Left lung (tissue), 10 donors: ENCODE measurements around the gene XRCC4. TPM values are rescaled to one million over a fixed set of nuclear protein-coding genes. Genes with fewer than 3 reads are reported as not detected.
A peak's percentile ranks its signal among the peaks of the same experiment; 100 is the strongest.

ENCODE experiments used
- ATAC-seq: fragments of 200-7000 bp; cut with Tn5 transposase; one replicate; pipeline ENCODE4 v1.9.1; 2020; ENCODE audit warnings: moderate library complexity
- DNase-seq, 4 donors: peaks; one replicate each; pipeline ENCODE4 v3.0.0-alpha.2; 2013 to 2020
- H3K27ac ChIP-seq, 2 donors: fragments of 200-600 bp; sonication (generic) in 1 of 2; one replicate each; pipeline versions ENCODE4 v1.5.0 to v1.8.0; 2020 to 2021
- H3K27me3 ChIP-seq, 2 donors: fragments of 200-600 bp; sonication (generic) in 1 of 2; one replicate each; pipeline versions ENCODE4 v1.5.0 to v1.8.0; 2020 to 2021
- H3K36me3 ChIP-seq, 2 donors: fragments of 200-600 bp; sonication (generic) in 1 of 2; one replicate each; pipeline versions ENCODE4 v1.5.0 to v1.8.0; 2020 to 2021
- H3K4me1 ChIP-seq, 2 donors: fragments of 200-600 bp; one replicate each; pipeline ENCODE4 v1.8.0; 2021
- H3K4me3 ChIP-seq, 2 donors: fragments of 200-600 bp; sonication (generic) in 1 of 2; one replicate each; pipeline versions ENCODE4 v1.5.0 to v1.8.0; 2020 to 2021; ENCODE audit warnings: mild to moderate bottlenecking in 1 of 2
- H3K9me3 ChIP-seq, 2 donors: fragments of 200-600 bp; sonication (generic) in 1 of 2; one replicate each; pipeline versions ENCODE4 v1.5.0 to v1.8.0; 2020 to 2021
- intact Hi-C, 2 donors: fragments of 100-400 bp; cut with DNase I; formaldehyde crosslinking; loops; one replicate each; pipeline versions ENCODE4 v1.11.2 to v1.14.2; 2022
- polyA plus RNA-seq, 6 donors: library from polyadenylated mRNA; unstranded; fragments of 120-200 nt; gene quantifications; one replicate each; pipeline ENCODE4 v1.2.1, GENCODE V29; 2013; ENCODE audit not compliant: insufficient read length in 6 of 6
- total RNA-seq, 2 donors: library from RNA; stranded (reverse); fragmentation: NEBNext Ultra II Directional; extraction: Animal tissue kit (Norgen Biotek cat#: 25700); gene quantifications; one replicate each; pipeline ENCODE4 v1.2.1, GENCODE V29; 2021
- TF ChIP-seq, protein P1 (sequence below), 2 donors: fragments of 200-600 bp; sonication (generic) in 1 of 2; IDR thresholded peaks; one replicate each; pipeline versions ENCODE4 v1.5.0 to v1.8.0; 2021; ENCODE audit warnings: antibody characterized with exemption in 2 of 2
- donor health status: DM: no; HTN: yes; CAD: no.
- donor health status: DM: no; HTN: no; CAD: no.

The XRCC4 gene
- total and polyA plus RNA-seq, 8 donors = 6.2 to 9.7 (median 8.8) TPM

DNA sequence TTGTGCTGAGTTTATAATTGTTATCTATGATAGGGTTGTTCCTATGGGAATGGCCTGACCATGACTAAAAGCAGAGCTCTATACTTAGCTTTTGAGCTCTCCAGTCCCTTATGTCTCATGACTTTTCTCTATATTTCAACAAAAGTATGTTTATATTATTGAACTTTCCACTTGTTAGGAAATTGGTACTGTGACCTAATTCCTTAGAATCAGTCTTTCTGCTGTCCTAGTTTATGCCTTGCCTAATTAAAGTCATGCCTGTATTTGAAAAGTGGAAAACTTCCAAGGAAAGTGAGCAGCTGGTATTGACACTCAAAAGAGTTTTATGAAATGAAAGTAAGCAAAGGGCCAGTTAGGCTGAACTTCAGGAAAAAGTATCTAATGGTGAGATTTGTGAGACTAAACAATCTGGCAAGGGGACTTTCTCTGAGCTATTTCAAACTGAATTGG lies 68.6 kb downstream of the XRCC4 start:
- ATAC-seq (no peak), DNase-seq (peak in 2 of 4 donors; percentile 11 to 32)
- Histone ChIP-seq H3K4me3 (no peak overlapping the region), H3K4me1 (no peaks in the 10 kb centered on the region), H3K27me3 (no peaks in the 10 kb centered on the region), H3K9me3 (no peaks in the 10 kb centered on the region), H3K27ac (no peak overlapping the region), H3K36me3 (no peaks in the 10 kb centered on the region)
- intact Hi-C loops = no loop called here
- TF ChIP-seq, protein P1, sequence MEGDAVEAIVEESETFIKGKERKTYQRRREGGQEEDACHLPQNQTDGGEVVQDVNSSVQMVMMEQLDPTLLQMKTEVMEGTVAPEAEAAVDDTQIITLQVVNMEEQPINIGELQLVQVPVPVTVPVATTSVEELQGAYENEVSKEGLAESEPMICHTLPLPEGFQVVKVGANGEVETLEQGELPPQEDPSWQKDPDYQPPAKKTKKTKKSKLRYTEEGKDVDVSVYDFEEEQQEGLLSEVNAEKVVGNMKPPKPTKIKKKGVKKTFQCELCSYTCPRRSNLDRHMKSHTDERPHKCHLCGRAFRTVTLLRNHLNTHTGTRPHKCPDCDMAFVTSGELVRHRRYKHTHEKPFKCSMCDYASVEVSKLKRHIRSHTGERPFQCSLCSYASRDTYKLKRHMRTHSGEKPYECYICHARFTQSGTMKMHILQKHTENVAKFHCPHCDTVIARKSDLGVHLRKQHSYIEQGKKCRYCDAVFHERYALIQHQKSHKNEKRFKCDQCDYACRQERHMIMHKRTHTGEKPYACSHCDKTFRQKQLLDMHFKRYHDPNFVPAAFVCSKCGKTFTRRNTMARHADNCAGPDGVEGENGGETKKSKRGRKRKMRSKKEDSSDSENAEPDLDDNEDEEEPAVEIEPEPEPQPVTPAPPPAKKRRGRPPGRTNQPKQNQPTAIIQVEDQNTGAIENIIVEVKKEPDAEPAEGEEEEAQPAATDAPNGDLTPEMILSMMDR (IDR thresholded peaks at IDR 0.05) = no peak

DNA sequence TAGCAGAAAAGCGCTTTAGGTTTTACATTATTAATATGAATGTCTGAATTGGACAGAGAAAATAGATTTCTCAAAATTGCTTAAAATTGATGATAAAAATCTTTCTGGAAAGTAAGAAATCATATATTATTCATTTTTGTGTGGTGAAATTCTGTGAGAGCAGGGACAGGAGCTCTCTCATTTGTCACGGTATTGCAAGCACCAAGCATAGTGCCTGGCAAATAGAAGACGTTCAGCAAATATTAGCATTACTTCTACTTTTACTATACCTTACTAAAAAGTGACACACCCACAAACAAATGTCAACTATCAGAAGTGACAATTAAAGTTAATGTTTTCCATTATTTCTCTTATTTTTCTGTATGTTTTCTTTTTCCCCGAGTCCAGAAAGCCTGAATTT lies 69.1 kb downstream of the XRCC4 start:
- no peak for ATAC-seq
- TF ChIP-seq, protein P1 (IDR thresholded peaks at IDR 0.05) = no peak
- intact Hi-C loops = no loop called here

DNA sequence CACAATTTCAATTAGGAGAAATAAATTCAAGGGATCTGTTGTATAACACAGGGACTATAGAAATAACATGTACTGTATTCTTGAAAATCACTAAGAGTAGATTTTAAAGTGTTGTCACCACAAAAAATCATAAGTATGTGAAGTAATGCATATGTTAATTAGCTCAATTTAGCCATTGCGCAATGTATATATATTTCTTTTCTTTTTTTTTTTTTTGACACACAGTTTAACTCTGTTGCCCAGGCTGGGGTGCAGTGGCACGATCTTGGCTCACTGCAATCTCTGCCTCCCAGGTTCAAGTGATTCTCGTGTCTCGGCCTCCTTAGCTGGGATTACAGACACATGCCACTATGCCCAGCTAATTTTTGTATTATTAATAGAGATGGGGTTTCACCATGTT lies 70.2 kb downstream of the XRCC4 start:
- intact Hi-C loops = no loop called here
- TF ChIP-seq, protein P1 (IDR thresholded peaks at IDR 0.05) = no peak
- H3K9me3 ChIP-seq = no peaks in the 10 kb centered on the region

More for the DNA sequence above, 69.1 kb downstream of the XRCC4 start:
- no peaks in the 10 kb centered on the region for H3K4me1 ChIP-seq
- H3K27me3 ChIP-seq = no peaks in the 10 kb centered on the region
- H3K9me3 ChIP-seq = no peaks in the 10 kb centered on the region
- H3K27ac ChIP-seq = no peak overlapping the region
- H3K4me3 ChIP-seq = no peak overlapping the region
- DNase-seq = no peak
- no peaks in the 10 kb centered on the region for H3K36me3 ChIP-seq

DNA sequence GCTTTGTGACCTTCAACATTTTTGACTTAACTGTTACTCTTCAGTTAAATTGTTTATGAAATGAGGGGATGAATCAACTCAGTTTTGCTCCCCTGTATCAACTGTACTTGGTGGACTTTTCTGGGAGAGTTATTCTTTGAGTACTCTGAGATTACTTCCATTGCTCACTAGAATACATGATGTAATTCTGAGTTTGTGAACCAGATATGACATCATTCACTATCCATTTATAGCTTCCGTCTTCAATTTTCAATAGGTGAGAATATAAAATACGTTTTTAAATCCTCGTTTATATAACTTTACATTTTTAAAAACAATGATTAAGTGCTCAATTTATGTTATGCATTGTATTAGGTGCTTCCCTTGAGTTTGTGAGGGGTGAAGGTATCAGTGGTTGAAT lies 71.0 kb downstream of the XRCC4 start:
- H3K9me3 ChIP-seq = no peaks in the 10 kb centered on the region
- ATAC-seq (no peak), DNase-seq (no peak)
- H3K27me3 ChIP-seq = no peaks in the 10 kb centered on the region
- H3K36me3 ChIP-seq = no peaks in the 10 kb centered on the region
- H3K4me1 ChIP-seq = no peaks in the 10 kb centered on the region
- TF ChIP-seq, protein P1 (IDR thresholded peaks at IDR 0.05) = no peak
- intact Hi-C loops = no loop called here
- no peak overlapping the region for H3K27ac ChIP-seq
- no peak overlapping the region for H3K4me3 ChIP-seq

More for the DNA sequence above, 70.2 kb downstream of the XRCC4 start:
- H3K27me3 ChIP-seq = no peaks in the 10 kb centered on the region
- H3K4me1 ChIP-seq = no peaks in the 10 kb centered on the region
- ATAC-seq (no peak), DNase-seq (no peak)
- no peaks in the 10 kb centered on the region for H3K36me3 ChIP-seq
- H3K4me3 ChIP-seq = no peak overlapping the region
- H3K27ac ChIP-seq = no peak overlapping the region

DNA sequence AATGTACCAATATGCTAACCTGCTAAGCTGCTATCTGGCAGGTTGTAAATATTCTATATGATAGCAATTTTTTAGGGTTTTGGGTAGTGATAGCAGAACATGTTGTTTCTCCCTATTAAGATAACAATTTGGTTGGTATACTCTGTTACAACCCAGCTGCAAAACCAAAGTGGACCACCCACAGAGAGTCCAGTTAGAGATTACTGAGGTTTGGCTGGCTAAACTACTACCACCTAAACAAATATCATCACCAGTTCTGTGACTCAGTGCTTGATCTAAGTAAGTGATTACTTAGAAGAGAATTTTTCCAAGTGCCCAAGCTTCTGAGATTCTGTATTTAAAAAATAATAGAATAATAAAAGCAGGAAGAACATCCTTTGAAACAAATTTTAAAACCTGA lies 72.3 kb downstream of the XRCC4 start:
- intact Hi-C loops = no loop called here
- H3K4me3 ChIP-seq = no peak overlapping the region
- H3K27me3 ChIP-seq = no peaks in the 10 kb centered on the region
- H3K27ac ChIP-seq = no peak overlapping the region
- no peaks in the 10 kb centered on the region for H3K9me3 ChIP-seq
- no peaks in the 10 kb centered on the region for H3K4me1 ChIP-seq
- TF ChIP-seq, protein P1 (IDR thresholded peaks at IDR 0.05) = no peak
- DNase-seq (no peak), ATAC-seq (no peak)
- H3K36me3 ChIP-seq = no peaks in the 10 kb centered on the region
